HepG2 (cell line): Measurements from ENCODE around the gene CXCL17. TPM values are rescaled to one million over a fixed set of nuclear protein-coding genes. Genes with fewer than 3 reads are reported as not detected.
A peak's percentile ranks its signal among the peaks of the same experiment; 100 is the strongest.

ENCODE experiments used
- AGO1 ChIP-seq: fragments of 200-400 bp; formaldehyde crosslinking; IDR thresholded peaks from 2 replicates; pipeline ENCODE4 v1.6.1; 2017; ENCODE audit warnings: mild to moderate bottlenecking, low read depth, low read length, moderate library complexity; ENCODE audit not compliant: poor library complexity, severe bottlenecking
- EEA1 ChIP-seq: sonication (generic); formaldehyde crosslinking; IDR thresholded peaks from 2 replicates; pipeline ENCODE4 v1.5.1; 2020; ENCODE audit warnings: mild to moderate bottlenecking, missing genetic modification reagents, borderline replicate concordance
- MEF2D ChIP-seq: sonication (generic); formaldehyde crosslinking; IDR thresholded peaks from 2 replicates; pipeline ENCODE4 v1.5.1; 2020; ENCODE audit warnings: mild to moderate bottlenecking, missing genetic modification reagents
- NFKB2 ChIP-seq: sonication (generic); formaldehyde crosslinking; IDR thresholded peaks from 2 replicates; pipeline ENCODE4 v1.4.0; 2020; ENCODE audit warnings: missing genetic modification reagents, borderline replicate concordance
- NR2F2 ChIP-seq: IDR thresholded peaks from 2 replicates; pipeline ENCODE4 v1.6.1; 2012; ENCODE audit warnings: low read depth, inconsistent platforms, borderline replicate concordance
- PLRG1 ChIP-seq: fragments of 450-650 bp; conservative IDR thresholded peaks from 2 replicates; pipeline ENCODE4 v1.6.1; 2016
- RAD51 ChIP-seq: fragments of 450-650 bp; IDR thresholded peaks from 2 replicates; pipeline ENCODE4 v1.6.1; 2016; ENCODE audit warnings: borderline replicate concordance
- REL ChIP-seq: sonication (generic); formaldehyde crosslinking; conservative IDR thresholded peaks from 2 replicates; pipeline ENCODE4 v1.8.0; 2022; ENCODE audit warnings: mild to moderate bottlenecking, missing genetic modification reagents, moderate library complexity
- ZBTB21 ChIP-seq: sonication (generic); formaldehyde crosslinking; IDR thresholded peaks from 2 replicates; pipeline ENCODE4 v1.4.0; 2020; ENCODE audit warnings: missing genetic modification reagents
- ZFY ChIP-seq: sonication (generic); formaldehyde crosslinking; IDR thresholded peaks from 2 replicates; pipeline ENCODE4 v1.4.0; 2020; ENCODE audit warnings: missing genetic modification reagents
- ZNF350 ChIP-seq: sonication (generic); formaldehyde crosslinking; IDR thresholded peaks from 2 replicates; pipeline ENCODE4 v1.4.0; 2020; ENCODE audit warnings: mild to moderate bottlenecking, low read depth, missing genetic modification reagents, borderline replicate concordance
- ZNF501 ChIP-seq: sonication (generic); formaldehyde crosslinking; IDR thresholded peaks from 2 replicates; pipeline ENCODE4 v1.5.1; 2020; ENCODE audit warnings: mild to moderate bottlenecking, moderate library complexity, missing genetic modification reagents
- ZNF652 ChIP-seq: IDR thresholded peaks from 2 replicates; pipeline ENCODE4 v1.6.1; 2016; ENCODE audit warnings: low read depth, borderline replicate concordance
- ZSCAN20 ChIP-seq: sonication (generic); formaldehyde crosslinking; IDR thresholded peaks from 2 replicates; pipeline ENCODE4 v1.4.0; 2020; ENCODE audit warnings: missing genetic modification reagents, mild to moderate bottlenecking, borderline replicate concordance
- polyA plus RNA-seq, 8 experiments: library from polyadenylated mRNA; depleted of rRNA in 3 of 8; stranded (reverse) in 7 of 8; unstranded in 1 of 8; fragments of >200 nt; fragmentation: Illumina TruSeq in 4 of 8; extraction: Trizol in 4 of 8; gene quantifications; 2 replicates each; pipeline versions ENCODE4 v1.2.1 to v1.2.3, GENCODE V29; 2011 to 2016; ENCODE audit warnings: low read depth in 4 of 8, missing spikeins in 1 of 8, mixed read lengths in 1 of 8; ENCODE audit not compliant: insufficient read depth in 1 of 8
- total RNA-seq, 5 experiments: library from RNA; depleted of rRNA; stranded (reverse); fragments of >200 nt; fragmentation: Illumina TruSeq; extraction: Trizol; gene quantifications; 2 replicates each; pipeline ENCODE4 v1.2.3, GENCODE V29; 2016; ENCODE audit warnings: low read depth in 1 of 5
- TF ChIP-seq, protein P1 (sequence below): sonication (generic); formaldehyde crosslinking; IDR thresholded peaks from 2 replicates; pipeline ENCODE4 v1.5.0; 2020; ENCODE audit warnings: mild to moderate bottlenecking, missing genetic modification reagents
- TF ChIP-seq, protein P2 (sequence below): IDR thresholded peaks from 2 replicates; pipeline ENCODE4 v1.6.1; 2016; ENCODE audit warnings: missing genetic modification reagents, missing compliant biosample characterization
- TF ChIP-seq, protein P3 (sequence below): IDR thresholded peaks from 2 replicates; pipeline ENCODE4 v1.6.1; 2016; ENCODE audit warnings: low read depth, borderline replicate concordance
- TF ChIP-seq, protein P4 (sequence below): sonication (generic); formaldehyde crosslinking; IDR thresholded peaks from 2 replicates; pipeline ENCODE4 v1.4.0; 2020; ENCODE audit warnings: mild to moderate bottlenecking, missing genetic modification reagents, borderline replicate concordance
- TF ChIP-seq, protein P5 (sequence below): sonication (generic); formaldehyde crosslinking; IDR thresholded peaks from 2 replicates; pipeline ENCODE4 v1.8.0; 2022; ENCODE audit warnings: missing genetic modification reagents, mild to moderate bottlenecking, borderline replicate concordance

CXCL17 gene
- total and polyA plus RNA-seq, 2 of the 13 experiments (the other 11 are each of a cell fraction or from before 2014, with no cell fraction given), result 0.12 TPM; not detected in 1

DNA sequence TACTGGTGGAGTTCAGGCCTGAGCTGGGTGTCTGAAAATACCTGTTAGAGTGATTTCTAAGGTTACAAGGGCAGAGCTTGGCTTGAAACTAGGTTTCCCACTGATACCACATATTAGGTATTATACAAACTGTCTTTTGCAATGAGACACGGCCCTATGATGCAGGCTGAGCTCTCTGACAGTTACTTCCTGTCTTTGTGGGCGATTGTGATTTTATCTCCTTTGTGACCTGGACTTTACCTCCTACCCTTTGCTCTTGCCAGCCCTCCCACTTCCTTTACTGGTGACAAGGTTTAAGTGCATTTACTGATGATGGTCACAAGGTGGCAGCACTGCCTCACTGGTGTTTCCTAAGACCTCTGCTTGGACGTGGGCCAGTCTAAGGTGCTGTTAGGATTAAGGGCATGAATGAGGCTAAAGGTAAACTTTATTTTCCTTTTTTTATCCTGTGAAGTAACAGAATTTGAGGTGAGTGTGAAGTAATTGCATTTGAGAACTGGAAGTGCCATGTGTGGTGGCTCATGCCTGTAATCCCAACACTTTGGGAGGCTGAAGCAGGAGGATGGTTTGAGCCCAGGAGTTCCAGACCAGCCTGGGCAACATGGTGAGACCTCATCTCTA lies 7.7 kb upstream of the CXCL17 start (continued):
- no peak for TF ChIP-seq REL (CRISPR knock-in tag)
- TF ChIP-seq, protein P1, sequence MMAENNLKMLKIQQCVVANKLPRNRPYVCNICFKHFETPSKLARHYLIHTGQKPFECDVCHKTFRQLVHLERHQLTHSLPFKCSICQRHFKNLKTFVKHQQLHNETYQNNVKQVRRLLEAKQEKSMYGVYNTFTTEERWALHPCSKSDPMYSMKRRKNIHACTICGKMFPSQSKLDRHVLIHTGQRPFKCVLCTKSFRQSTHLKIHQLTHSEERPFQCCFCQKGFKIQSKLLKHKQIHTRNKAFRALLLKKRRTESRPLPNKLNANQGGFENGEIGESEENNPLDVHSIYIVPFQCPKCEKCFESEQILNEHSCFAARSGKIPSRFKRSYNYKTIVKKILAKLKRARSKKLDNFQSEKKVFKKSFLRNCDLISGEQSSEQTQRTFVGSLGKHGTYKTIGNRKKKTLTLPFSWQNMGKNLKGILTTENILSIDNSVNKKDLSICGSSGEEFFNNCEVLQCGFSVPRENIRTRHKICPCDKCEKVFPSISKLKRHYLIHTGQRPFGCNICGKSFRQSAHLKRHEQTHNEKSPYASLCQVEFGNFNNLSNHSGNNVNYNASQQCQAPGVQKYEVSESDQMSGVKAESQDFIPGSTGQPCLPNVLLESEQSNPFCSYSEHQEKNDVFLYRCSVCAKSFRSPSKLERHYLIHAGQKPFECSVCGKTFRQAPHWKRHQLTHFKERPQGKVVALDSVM (CRISPR knock-in tag), result peak; percentile 72; the same call in 1 of the 2 replicates
- TF ChIP-seq, protein P2, sequence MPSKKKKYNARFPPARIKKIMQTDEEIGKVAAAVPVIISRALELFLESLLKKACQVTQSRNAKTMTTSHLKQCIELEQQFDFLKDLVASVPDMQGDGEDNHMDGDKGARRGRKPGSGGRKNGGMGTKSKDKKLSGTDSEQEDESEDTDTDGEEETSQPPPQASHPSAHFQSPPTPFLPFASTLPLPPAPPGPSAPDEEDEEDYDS (CRISPR knock-in tag), result peak; percentile 84; the same call in 1 of the 2 replicates
- TF ChIP-seq AGO1, result no peak
- no peak; the same call in 1 of the 2 replicates for TF ChIP-seq ZNF652 (CRISPR knock-in tag)
- TF ChIP-seq ZSCAN20 (CRISPR knock-in tag), result no peak
- TF ChIP-seq, protein P3, sequence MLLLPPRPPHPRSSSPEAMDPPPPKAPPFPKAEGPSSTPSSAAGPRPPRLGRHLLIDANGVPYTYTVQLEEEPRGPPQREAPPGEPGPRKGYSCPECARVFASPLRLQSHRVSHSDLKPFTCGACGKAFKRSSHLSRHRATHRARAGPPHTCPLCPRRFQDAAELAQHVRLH (CRISPR knock-in tag), result peak; percentile 91; the same call in 1 of the 2 replicates
- TF ChIP-seq NR2F2, result peak; percentile 71; the same call in 1 of the 2 replicates
- no peak for TF ChIP-seq PLRG1
- TF ChIP-seq ZNF501 (CRISPR knock-in tag), result peak; percentile 78
- no peak for TF ChIP-seq EEA1 (CRISPR knock-in tag)
- peak; percentile 86 for TF ChIP-seq MEF2D (CRISPR knock-in tag)
- TF ChIP-seq, protein P4, sequence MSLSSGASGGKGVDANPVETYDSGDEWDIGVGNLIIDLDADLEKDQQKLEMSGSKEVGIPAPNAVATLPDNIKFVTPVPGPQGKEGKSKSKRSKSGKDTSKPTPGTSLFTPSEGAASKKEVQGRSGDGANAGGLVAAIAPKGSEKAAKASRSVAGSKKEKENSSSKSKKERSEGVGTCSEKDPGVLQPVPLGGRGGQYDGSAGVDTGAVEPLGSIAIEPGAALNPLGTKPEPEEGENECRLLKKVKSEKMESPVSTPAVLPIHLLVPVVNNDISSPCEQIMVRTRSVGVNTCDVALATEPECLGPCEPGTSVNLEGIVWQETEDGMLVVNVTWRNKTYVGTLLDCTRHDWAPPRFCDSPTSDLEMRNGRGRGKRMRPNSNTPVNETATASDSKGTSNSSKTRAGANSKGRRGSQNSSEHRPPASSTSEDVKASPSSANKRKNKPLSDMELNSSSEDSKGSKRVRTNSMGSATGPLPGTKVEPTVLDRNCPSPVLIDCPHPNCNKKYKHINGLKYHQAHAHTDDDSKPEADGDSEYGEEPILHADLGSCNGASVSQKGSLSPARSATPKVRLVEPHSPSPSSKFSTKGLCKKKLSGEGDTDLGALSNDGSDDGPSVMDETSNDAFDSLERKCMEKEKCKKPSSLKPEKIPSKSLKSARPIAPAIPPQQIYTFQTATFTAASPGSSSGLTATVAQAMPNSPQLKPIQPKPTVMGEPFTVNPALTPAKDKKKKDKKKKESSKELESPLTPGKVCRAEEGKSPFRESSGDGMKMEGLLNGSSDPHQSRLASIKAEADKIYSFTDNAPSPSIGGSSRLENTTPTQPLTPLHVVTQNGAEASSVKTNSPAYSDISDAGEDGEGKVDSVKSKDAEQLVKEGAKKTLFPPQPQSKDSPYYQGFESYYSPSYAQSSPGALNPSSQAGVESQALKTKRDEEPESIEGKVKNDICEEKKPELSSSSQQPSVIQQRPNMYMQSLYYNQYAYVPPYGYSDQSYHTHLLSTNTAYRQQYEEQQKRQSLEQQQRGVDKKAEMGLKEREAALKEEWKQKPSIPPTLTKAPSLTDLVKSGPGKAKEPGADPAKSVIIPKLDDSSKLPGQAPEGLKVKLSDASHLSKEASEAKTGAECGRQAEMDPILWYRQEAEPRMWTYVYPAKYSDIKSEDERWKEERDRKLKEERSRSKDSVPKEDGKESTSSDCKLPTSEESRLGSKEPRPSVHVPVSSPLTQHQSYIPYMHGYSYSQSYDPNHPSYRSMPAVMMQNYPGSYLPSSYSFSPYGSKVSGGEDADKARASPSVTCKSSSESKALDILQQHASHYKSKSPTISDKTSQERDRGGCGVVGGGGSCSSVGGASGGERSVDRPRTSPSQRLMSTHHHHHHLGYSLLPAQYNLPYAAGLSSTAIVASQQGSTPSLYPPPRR (CRISPR knock-in tag), result peak; percentile 85; the same call in 1 of the 2 replicates
- TF ChIP-seq, protein P5, sequence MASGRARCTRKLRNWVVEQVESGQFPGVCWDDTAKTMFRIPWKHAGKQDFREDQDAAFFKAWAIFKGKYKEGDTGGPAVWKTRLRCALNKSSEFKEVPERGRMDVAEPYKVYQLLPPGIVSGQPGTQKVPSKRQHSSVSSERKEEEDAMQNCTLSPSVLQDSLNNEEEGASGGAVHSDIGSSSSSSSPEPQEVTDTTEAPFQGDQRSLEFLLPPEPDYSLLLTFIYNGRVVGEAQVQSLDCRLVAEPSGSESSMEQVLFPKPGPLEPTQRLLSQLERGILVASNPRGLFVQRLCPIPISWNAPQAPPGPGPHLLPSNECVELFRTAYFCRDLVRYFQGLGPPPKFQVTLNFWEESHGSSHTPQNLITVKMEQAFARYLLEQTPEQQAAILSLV (CRISPR knock-in tag), result no peak
- peak; percentile 64 for TF ChIP-seq ZNF350 (CRISPR knock-in tag)
- TF ChIP-seq NFKB2 (CRISPR knock-in tag), result no peak
- TF ChIP-seq RAD51, result no peak
- TF ChIP-seq ZBTB21 (CRISPR knock-in tag), result peak; percentile 83
- TF ChIP-seq ZFY (CRISPR knock-in tag), result no peak
